ENCODE measurements around the gene MKX.

Gene MKX

GRCh38 chr10:27637601-27638000 lies 108.0 kb downstream of the MKX start:
- Histone ChIP-seq H3K27ac (replicated peaks) (no peak overlapping the region), H3K27me3 (ENCODE audit: insufficient read depth, poor library complexity, severe bottlenecking) (no peaks in the 10 kb centered on the region), H3K4me3 (replicated peaks; ENCODE audit: insufficient read depth, low read length) (no peak overlapping the region)
- no peak for DNase-seq (ENCODE audit: low read depth in 1 of 2, low spot score in 1 of 2)
- TF ChIP-seq CTCF (IDR thresholded peaks at IDR 0.05; ENCODE audit: insufficient read depth, low read length), result no peak
- no peak for TF ChIP-seq GABPA (IDR thresholded peaks at IDR 0.05; ENCODE audit: low read depth)
- TF ChIP-seq, protein P1, sequence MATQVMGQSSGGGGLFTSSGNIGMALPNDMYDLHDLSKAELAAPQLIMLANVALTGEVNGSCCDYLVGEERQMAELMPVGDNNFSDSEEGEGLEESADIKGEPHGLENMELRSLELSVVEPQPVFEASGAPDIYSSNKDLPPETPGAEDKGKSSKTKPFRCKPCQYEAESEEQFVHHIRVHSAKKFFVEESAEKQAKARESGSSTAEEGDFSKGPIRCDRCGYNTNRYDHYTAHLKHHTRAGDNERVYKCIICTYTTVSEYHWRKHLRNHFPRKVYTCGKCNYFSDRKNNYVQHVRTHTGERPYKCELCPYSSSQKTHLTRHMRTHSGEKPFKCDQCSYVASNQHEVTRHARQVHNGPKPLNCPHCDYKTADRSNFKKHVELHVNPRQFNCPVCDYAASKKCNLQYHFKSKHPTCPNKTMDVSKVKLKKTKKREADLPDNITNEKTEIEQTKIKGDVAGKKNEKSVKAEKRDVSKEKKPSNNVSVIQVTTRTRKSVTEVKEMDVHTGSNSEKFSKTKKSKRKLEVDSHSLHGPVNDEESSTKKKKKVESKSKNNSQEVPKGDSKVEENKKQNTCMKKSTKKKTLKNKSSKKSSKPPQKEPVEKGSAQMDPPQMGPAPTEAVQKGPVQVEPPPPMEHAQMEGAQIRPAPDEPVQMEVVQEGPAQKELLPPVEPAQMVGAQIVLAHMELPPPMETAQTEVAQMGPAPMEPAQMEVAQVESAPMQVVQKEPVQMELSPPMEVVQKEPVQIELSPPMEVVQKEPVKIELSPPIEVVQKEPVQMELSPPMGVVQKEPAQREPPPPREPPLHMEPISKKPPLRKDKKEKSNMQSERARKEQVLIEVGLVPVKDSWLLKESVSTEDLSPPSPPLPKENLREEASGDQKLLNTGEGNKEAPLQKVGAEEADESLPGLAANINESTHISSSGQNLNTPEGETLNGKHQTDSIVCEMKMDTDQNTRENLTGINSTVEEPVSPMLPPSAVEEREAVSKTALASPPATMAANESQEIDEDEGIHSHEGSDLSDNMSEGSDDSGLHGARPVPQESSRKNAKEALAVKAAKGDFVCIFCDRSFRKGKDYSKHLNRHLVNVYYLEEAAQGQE (IDR thresholded peaks at IDR 0.05; ENCODE audit: insufficient replicate concordance, low read depth), result no peak
- TF ChIP-seq POLR2AphosphoS5 (IDR thresholded peaks at IDR 0.05; ENCODE audit: low read depth), result no peak
- TF ChIP-seq SPI1 (IDR thresholded peaks at IDR 0.05; ENCODE audit: borderline replicate concordance, low read depth), result no peak

GRCh38 chr10:27636816-27637215 lies 108.8 kb downstream of the MKX start:
- no peak for DNase-seq (ENCODE audit: low read depth in 1 of 2, low spot score in 1 of 2)
- Histone ChIP-seq H3K4me3 (replicated peaks; ENCODE audit: insufficient read depth, low read length) (no peak overlapping the region), H3K27ac (replicated peaks) (no peak overlapping the region), H3K27me3 (ENCODE audit: insufficient read depth, poor library complexity, severe bottlenecking) (no peaks in the 10 kb centered on the region)
- no peak for TF ChIP-seq SPI1 (IDR thresholded peaks at IDR 0.05; ENCODE audit: borderline replicate concordance, low read depth)
- no peak for TF ChIP-seq GABPA (IDR thresholded peaks at IDR 0.05; ENCODE audit: low read depth)

- no peak for TF ChIP-seq GABPA (IDR thresholded peaks at IDR 0.05; ENCODE audit: low read depth)
- no peak for TF ChIP-seq POLR2AphosphoS5 (IDR thresholded peaks at IDR 0.05; ENCODE audit: low read depth)
- TF ChIP-seq, protein P1 (IDR thresholded peaks at IDR 0.05; ENCODE audit: insufficient replicate concordance, low read depth), result no peak
- TF ChIP-seq SPI1 (IDR thresholded peaks at IDR 0.05; ENCODE audit: borderline replicate concordance, low read depth), result no peak
- no peak for TF ChIP-seq CTCF (IDR thresholded peaks at IDR 0.05; ENCODE audit: insufficient read depth, low read length)
- Histone ChIP-seq H3K27me3 (ENCODE audit: insufficient read depth, poor library complexity, severe bottlenecking) (no peaks in the 10 kb centered on the region), H3K4me3 (replicated peaks; ENCODE audit: insufficient read depth, low read length) (no peak overlapping the region), H3K27ac (replicated peaks) (no peak overlapping the region)
- DNase-seq (ENCODE audit: low read depth in 1 of 2, low spot score in 1 of 2), result no peak
These were observed 109.8 kb downstream of the MKX start for GRCh38 chr10:27635699-27636270.

GRCh38 chr10:27635290-27635689 lies 110.3 kb downstream of the MKX start:
- no peak for TF ChIP-seq CTCF (IDR thresholded peaks at IDR 0.05; ENCODE audit: insufficient read depth, low read length)
- TF ChIP-seq, protein P1 (IDR thresholded peaks at IDR 0.05; ENCODE audit: insufficient replicate concordance, low read depth), result no peak
- TF ChIP-seq GABPA (IDR thresholded peaks at IDR 0.05; ENCODE audit: low read depth), result no peak
- no peak for TF ChIP-seq SPI1 (IDR thresholded peaks at IDR 0.05; ENCODE audit: borderline replicate concordance, low read depth)
- no peak for TF ChIP-seq POLR2AphosphoS5 (IDR thresholded peaks at IDR 0.05; ENCODE audit: low read depth)
- no peak for DNase-seq (ENCODE audit: low read depth in 1 of 2, low spot score in 1 of 2)

More at GRCh38 chr10:27635290-27635689, 110.3 kb downstream of the MKX start:
- no peak overlapping the region for H3K4me3 ChIP-seq (replicated peaks; ENCODE audit: insufficient read depth, low read length)
- H3K27ac ChIP-seq (replicated peaks), result no peak overlapping the region
- peaks cover 1% of the 10 kb centered on the region for H3K27me3 ChIP-seq (ENCODE audit: insufficient read depth, poor library complexity, severe bottlenecking)

Data from HL-60 (cell line).